H9 (cell line): ENCODE measurements around the gene ISCU. TPM values are rescaled to one million over a fixed set of nuclear protein-coding genes. Genes with fewer than 3 reads are reported as not detected.

Source experiments
- DNase-seq: peaks from one replicate; pipeline ENCODE4 v3.0.0-alpha.2; 2017
- H2AFZ ChIP-seq: one replicate; pipeline ENCODE4 v1.6.1; 2013; ENCODE audit warnings: mild to moderate bottlenecking, low read length, control low read depth, moderate library complexity
- H2AK5ac ChIP-seq: 2 replicates; pipeline ENCODE4 v1.6.1; 2013; ENCODE audit warnings: low read length, control low read depth, mixed read lengths; ENCODE audit not compliant: insufficient read length
- H2BK120ac ChIP-seq: one replicate; pipeline ENCODE4 v1.6.1; 2013; ENCODE audit warnings: low read depth, mild to moderate bottlenecking, low read length, control low read depth, inconsistent platforms; ENCODE audit not compliant: poor library complexity, severe bottlenecking
- H2BK12ac ChIP-seq: 2 replicates; pipeline ENCODE4 v1.6.1; 2013; ENCODE audit warnings: low read length, control low read depth, mixed read lengths, low read depth; ENCODE audit not compliant: insufficient read length
- H2BK15ac ChIP-seq: 2 replicates; pipeline ENCODE4 v1.6.1; 2013; ENCODE audit warnings: low read depth, low read length, control low read depth
- H2BK20ac ChIP-seq: one replicate; pipeline ENCODE4 v1.6.1; 2013; ENCODE audit warnings: low read depth, mild to moderate bottlenecking, low read length, control low read depth, inconsistent platforms; ENCODE audit not compliant: poor library complexity, severe bottlenecking
- H2BK5ac ChIP-seq: 2 replicates; pipeline ENCODE4 v1.6.1; 2013; ENCODE audit warnings: low read length, control low read depth, mixed read lengths; ENCODE audit not compliant: insufficient read length
- H3K14ac ChIP-seq: 2 replicates; pipeline ENCODE4 v1.6.1; 2013; ENCODE audit warnings: low read length, control low read depth; ENCODE audit not compliant: insufficient read depth
- H3K18ac ChIP-seq: 2 replicates; pipeline ENCODE4 v1.6.1; 2013; ENCODE audit warnings: low read depth, mild to moderate bottlenecking, mixed read lengths, low read length, control low read depth; ENCODE audit not compliant: insufficient read length
- H3K23ac ChIP-seq: 2 replicates; pipeline ENCODE4 v1.6.1; 2013; ENCODE audit warnings: low read length, control low read depth, mixed read lengths, low read depth; ENCODE audit not compliant: insufficient read length
- H3K23me2 ChIP-seq: 2 replicates; pipeline ENCODE4 v1.6.1; 2013; ENCODE audit warnings: low read depth, mild to moderate bottlenecking, mixed read lengths, low read length, control low read depth; ENCODE audit not compliant: insufficient read length, poor library complexity, severe bottlenecking
- H3K27ac ChIP-seq: 2 replicates; pipeline ENCODE4 v1.5.1; 2013; ENCODE audit warnings: low read length, control low read depth, mixed read lengths, low read depth; ENCODE audit not compliant: insufficient read length
- H3K27me3 ChIP-seq: 2 replicates; pipeline ENCODE4 v1.6.1; 2013; ENCODE audit warnings: low read length, control low read depth, inconsistent platforms; ENCODE audit not compliant: insufficient read depth
- H3K4ac ChIP-seq: 2 replicates; pipeline ENCODE4 v1.6.1; 2013; ENCODE audit warnings: low read depth, mild to moderate bottlenecking, control low read depth, inconsistent platforms, low read length, moderate library complexity
- H3K4me1 ChIP-seq: 2 replicates; pipeline ENCODE4 v1.6.1; 2013; ENCODE audit warnings: low read length, control low read depth, inconsistent platforms; ENCODE audit not compliant: insufficient read depth
- H3K4me2 ChIP-seq: 2 replicates; pipeline ENCODE4 v1.6.1; 2013; ENCODE audit warnings: low read length, control low read depth, mixed read lengths; ENCODE audit not compliant: insufficient read length, insufficient read depth
- H3K56ac ChIP-seq: 2 replicates; pipeline ENCODE4 v1.6.1; 2013; ENCODE audit warnings: low read depth, mild to moderate bottlenecking, mixed read lengths, low read length, control low read depth; ENCODE audit not compliant: insufficient read length
- H3K79me1 ChIP-seq: 2 replicates; pipeline ENCODE4 v1.6.1; 2013; ENCODE audit warnings: low read depth, mild to moderate bottlenecking, moderate library complexity, low read length, control low read depth, inconsistent platforms; ENCODE audit not compliant: insufficient read depth, poor library complexity, severe bottlenecking
- H3K79me2 ChIP-seq: 2 replicates; pipeline ENCODE4 v1.6.1; 2013; ENCODE audit warnings: low read length, control low read depth, inconsistent platforms; ENCODE audit not compliant: insufficient read depth
- H3K9ac ChIP-seq: 2 replicates; pipeline ENCODE4 v1.6.1; 2013; ENCODE audit warnings: low read length, control low read depth, mixed read lengths; ENCODE audit not compliant: insufficient read length; ENCODE audit errors: extremely low read depth
- H3K9me3 ChIP-seq: one replicate; pipeline ENCODE4 v1.6.1; 2013; ENCODE audit warnings: low read depth, low read length, inconsistent platforms; ENCODE audit not compliant: control insufficient read depth
- H3T11ph ChIP-seq: one replicate; pipeline ENCODE4 v1.6.1; 2013; ENCODE audit warnings: mild to moderate bottlenecking, low read length, control low read depth, inconsistent platforms
- H4K20me1 ChIP-seq: one replicate; pipeline ENCODE4 v1.6.1; 2013; ENCODE audit not compliant: control insufficient read depth, insufficient read length, insufficient read depth
- H4K5ac ChIP-seq: 2 replicates; pipeline ENCODE4 v1.6.1; 2013; ENCODE audit warnings: low read depth, mild to moderate bottlenecking, mixed read lengths, low read length, control low read depth; ENCODE audit not compliant: insufficient read length
- H4K8ac ChIP-seq: replicated peaks from 2 replicates; pipeline ENCODE4 v1.6.1; 2013; ENCODE audit warnings: low read length, control low read depth, mixed read lengths, low read depth; ENCODE audit not compliant: insufficient read length
- H4K91ac ChIP-seq: 2 replicates; pipeline ENCODE4 v1.6.1; 2013; ENCODE audit warnings: low read depth, mild to moderate bottlenecking, moderate library complexity, mixed read lengths, low read length, control low read depth; ENCODE audit not compliant: insufficient read length
- H3K27ac Mint-ChIP-seq, 3 experiments: 2 replicates in 2 of 3; 3 replicates in 1 of 3; pipeline ENCODE4 v1.8.0; 2020 to 2021; ENCODE audit warnings: mixed read lengths in 3 of 3, mild to moderate bottlenecking in 1 of 3, moderate library complexity in 1 of 3
- H3K27me3 Mint-ChIP-seq: 2 replicates; pipeline ENCODE4 v1.8.0; 2021; ENCODE audit warnings: low read depth, mild to moderate bottlenecking, moderate library complexity, mixed read lengths
- H3K36me3 Mint-ChIP-seq, 3 experiments: 2 replicates in 2 of 3; 3 replicates in 1 of 3; pipeline ENCODE4 v1.8.0; 2020 to 2021; ENCODE audit warnings: low read depth in 3 of 3, mixed read lengths in 3 of 3; ENCODE audit not compliant: insufficient read depth in 1 of 3
- H3K4me1 Mint-ChIP-seq, 2 experiments: 2 replicates each; pipeline ENCODE4 v1.8.0; 2020; ENCODE audit warnings: mixed read lengths in 2 of 2
- H3K4me3 Mint-ChIP-seq, 2 experiments: 2 replicates in 1 of 2; 3 replicates in 1 of 2; pipeline ENCODE4 v1.8.0; 2020 to 2021; ENCODE audit warnings: mild to moderate bottlenecking in 2 of 2, mixed read lengths in 2 of 2, moderate library complexity in 1 of 2
- H3K9me3 Mint-ChIP-seq, 2 experiments: 2 replicates in 1 of 2; 3 replicates in 1 of 2; pipeline ENCODE4 v1.8.0; 2020; ENCODE audit warnings: mild to moderate bottlenecking in 2 of 2, mixed read lengths in 2 of 2, moderate library complexity in 1 of 2
- CTCF ChIP-seq: fragments of 200-600 bp; sonication (generic); conservative IDR thresholded peaks from 3 replicates; pipeline ENCODE4 v1.8.0; 2021; ENCODE audit warnings: antibody characterized with exemption, mild to moderate bottlenecking
- WGBS: extraction: QIAGEN DNeasy Blood & Tissue Kit; methylation state at CpG from one replicate; pipeline ENCODE4 v1.1.7; 2013; ENCODE audit warnings: missing lambda C conversion rate, low lambda C conversion rate, mixed read lengths; ENCODE audit not compliant: insufficient read length; ENCODE audit errors: extremely low coverage; 5-methylcytosine and 5-hydroxymethylcytosine counted together
- total RNA-seq: library from RNA; stranded (reverse); gene quantifications from 2 replicates; pipeline ENCODE4 v1.2.1, GENCODE V29; 2021

The ISCU gene
- total RNA-seq, 1 experiment from 2014 or later, result 64.9 TPM

DNA sequence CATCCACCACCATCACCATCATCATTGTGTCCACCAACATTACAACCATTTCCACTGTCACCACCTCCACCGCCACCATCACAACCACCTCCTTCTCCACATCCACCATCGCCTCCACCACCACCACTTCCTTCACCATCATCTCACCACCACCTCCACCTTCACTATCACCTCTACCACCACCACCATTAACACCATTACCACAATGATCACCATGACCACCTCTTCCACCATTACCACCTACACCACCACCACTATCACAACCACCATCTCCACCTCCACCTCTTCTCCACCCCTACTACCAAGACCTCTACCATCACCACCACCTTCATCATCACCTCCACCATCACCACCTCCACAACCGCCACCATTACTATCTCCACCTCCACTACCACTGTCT, 16.4 kb downstream of the ISCU start:
- no peaks in the 10 kb centered on the region for H3K79me2 ChIP-seq
- no peaks in the 10 kb centered on the region for H3K27me3 ChIP-seq
- no peak overlapping the region for H2AK5ac ChIP-seq
- H4K8ac ChIP-seq, result no peak overlapping the region
- no peak overlapping the region for H3K9ac ChIP-seq
- whole genome bisulfite sequencing, result 100% methylated on average over 2 of the region's 3 CpGs
- no peak overlapping the region for H3K4me2 ChIP-seq
- no peak overlapping the region for H3K18ac ChIP-seq
- no peak overlapping the region for H2BK15ac ChIP-seq
- no peak overlapping the region for H2BK20ac ChIP-seq
- Mint-ChIP-seq H3K36me3 (peaks cover 4 to 11% (median 4%) of the 10 kb centered on the region in 3 experiments; a peak in 5 of 7 replicates), H3K9me3 (peaks cover 9 to 10% of the 10 kb centered on the region in 2 experiments), H3K4me1 (0 out of 4 replicates have a peak, but pooled peaks cover 0 to 3% of the 10 kb centered on the region in 2 experiments), H3K27ac (no peak overlapping the region), H3K27me3 (peaks cover 6% of the 10 kb centered on the region), H3K4me3 (no peak overlapping the region; a peak in 1 of 5 replicates)
- no peaks in the 10 kb centered on the region for H3K79me1 ChIP-seq
- H4K5ac ChIP-seq, result no peak overlapping the region
- no peak overlapping the region for H3K4ac ChIP-seq
- H4K20me1 ChIP-seq, result no peaks in the 10 kb centered on the region
- no peak overlapping the region for H2BK120ac ChIP-seq
- no peak overlapping the region for H2BK12ac ChIP-seq
- no peak overlapping the region for H4K91ac ChIP-seq
- no peak for DNase-seq
- no peak overlapping the region for H3K27ac ChIP-seq
- H3K23ac ChIP-seq, result no peak overlapping the region
- H2BK5ac ChIP-seq, result no peak overlapping the region
- H3K56ac ChIP-seq, result no peak overlapping the region
- H3T11ph ChIP-seq, result no peak overlapping the region
- H3K4me1 ChIP-seq, result no peaks in the 10 kb centered on the region
- no peaks in the 10 kb centered on the region for H3K23me2 ChIP-seq
- no peak overlapping the region for H2AFZ ChIP-seq
- TF ChIP-seq CTCF, result no peak
- H3K14ac ChIP-seq, result no peak overlapping the region
- no peaks in the 10 kb centered on the region for H3K9me3 ChIP-seq
